Measurements from ENCODE around the gene GDF9.

- TF ChIP-seq, protein P1, sequence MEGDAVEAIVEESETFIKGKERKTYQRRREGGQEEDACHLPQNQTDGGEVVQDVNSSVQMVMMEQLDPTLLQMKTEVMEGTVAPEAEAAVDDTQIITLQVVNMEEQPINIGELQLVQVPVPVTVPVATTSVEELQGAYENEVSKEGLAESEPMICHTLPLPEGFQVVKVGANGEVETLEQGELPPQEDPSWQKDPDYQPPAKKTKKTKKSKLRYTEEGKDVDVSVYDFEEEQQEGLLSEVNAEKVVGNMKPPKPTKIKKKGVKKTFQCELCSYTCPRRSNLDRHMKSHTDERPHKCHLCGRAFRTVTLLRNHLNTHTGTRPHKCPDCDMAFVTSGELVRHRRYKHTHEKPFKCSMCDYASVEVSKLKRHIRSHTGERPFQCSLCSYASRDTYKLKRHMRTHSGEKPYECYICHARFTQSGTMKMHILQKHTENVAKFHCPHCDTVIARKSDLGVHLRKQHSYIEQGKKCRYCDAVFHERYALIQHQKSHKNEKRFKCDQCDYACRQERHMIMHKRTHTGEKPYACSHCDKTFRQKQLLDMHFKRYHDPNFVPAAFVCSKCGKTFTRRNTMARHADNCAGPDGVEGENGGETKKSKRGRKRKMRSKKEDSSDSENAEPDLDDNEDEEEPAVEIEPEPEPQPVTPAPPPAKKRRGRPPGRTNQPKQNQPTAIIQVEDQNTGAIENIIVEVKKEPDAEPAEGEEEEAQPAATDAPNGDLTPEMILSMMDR (conservative IDR thresholded peaks at IDR 0.05): no peak
- TF ChIP-seq ZFX (IDR thresholded peaks at IDR 0.05): no peak
These were observed 12.9 kb downstream of the GDF9 start for GRCh38 chr5:132853323-132853722.

All from C4-2B (cell line).